K562 (cell line): ENCODE data around the gene CMBL. TPM values are rescaled to one million over a fixed set of nuclear protein-coding genes. Genes with fewer than 3 reads are reported as not detected.
A peak's percentile ranks its signal among the peaks of the same experiment; 100 is the strongest.

Experiments used
- BDP1 ChIP-seq: IDR thresholded peaks from 3 replicates; pipeline ENCODE4 v1.6.1; 2011; ENCODE audit not compliant: insufficient read length, insufficient read depth
- E2F3 ChIP-seq: fragments of 250-450 bp; sonication (Bioruptor Pico); IDR thresholded peaks from 2 replicates; pipeline ENCODE4 v1.4.0; 2020; ENCODE audit warnings: mild to moderate bottlenecking
- E2F4 ChIP-seq: sonication (generic); formaldehyde crosslinking; IDR thresholded peaks from 2 replicates; pipeline ENCODE4 v1.8.0; 2022; ENCODE audit warnings: mild to moderate bottlenecking, low read depth, missing genetic modification reagents
- ETV1 ChIP-seq: fragments of 450-650 bp; conservative IDR thresholded peaks from 2 replicates; pipeline ENCODE4 v1.6.1; 2016; ENCODE audit warnings: missing genetic modification characterization, control low read depth, low read depth, missing compliant biosample characterization
- FOXA3 ChIP-seq, 2 experiments: fragments of 450-650 bp in 1 of 2; sonication (generic) in 1 of 2; formaldehyde crosslinking; IDR thresholded peaks in 1 of 2; conservative IDR thresholded peaks in 1 of 2; 2 replicates each; pipeline versions ENCODE4 v1.4.0 to v1.8.0; 2020 to 2022; ENCODE audit warnings: mild to moderate bottlenecking in 2 of 2, missing genetic modification reagents in 1 of 2
- HCFC1 ChIP-seq: IDR thresholded peaks from 2 replicates; pipeline ENCODE4 v1.6.1; 2012; ENCODE audit warnings: low read depth, low read length, improper control_type of control experiment
- HLTF ChIP-seq: fragments of 450-650 bp; IDR thresholded peaks from 2 replicates; pipeline ENCODE4 v1.6.1; 2016
- MECOM ChIP-seq: fragments of 250-450 bp; sonication (Bioruptor Pico); IDR thresholded peaks from 2 replicates; pipeline ENCODE4 v1.8.0; 2022; ENCODE audit warnings: inconsistent platforms
- MTA2 ChIP-seq: fragments of 450-650 bp; IDR thresholded peaks from 2 replicates; pipeline ENCODE4 v1.6.1; 2016; ENCODE audit warnings: low read depth
- NEUROD1 ChIP-seq: fragments of 150-350 bp; IDR thresholded peaks from 2 replicates; pipeline ENCODE4 v1.6.1; 2014; ENCODE audit warnings: borderline replicate concordance, low read length, low read depth; ENCODE audit not compliant: partially characterized antibody
- NKRF ChIP-seq: fragments of 450-650 bp; IDR thresholded peaks from 2 replicates; pipeline ENCODE4 v1.6.1; 2016; ENCODE audit warnings: borderline replicate concordance
- OTX1 ChIP-seq: fragments of 450-650 bp; formaldehyde crosslinking; IDR thresholded peaks from 2 replicates; pipeline ENCODE4 v1.4.0; 2022; ENCODE audit warnings: mild to moderate bottlenecking
- POLR2B ChIP-seq: fragments of 450-650 bp; IDR thresholded peaks from 2 replicates; pipeline ENCODE4 v1.6.1; 2018; ENCODE audit warnings: low read depth; ENCODE audit not compliant: partially characterized antibody
- RAD21 ChIP-seq, 2 experiments: fragments of 250-450 bp in 1 of 2; fragments of 450-650 bp in 1 of 2; sonication (Bioruptor Pico) in 1 of 2; formaldehyde crosslinking in 1 of 2; IDR thresholded peaks in 1 of 2; conservative IDR thresholded peaks in 1 of 2; 2 replicates each; pipeline versions ENCODE4 v1.4.0 to v1.8.0; 2020 to 2022; ENCODE audit warnings: mild to moderate bottlenecking in 2 of 2, moderate library complexity in 1 of 2
- SAFB2 ChIP-seq: fragments of 200-400 bp; formaldehyde crosslinking; IDR thresholded peaks from 2 replicates; pipeline ENCODE4 v1.6.1; 2018; ENCODE audit warnings: borderline replicate concordance, low read length, low read depth, moderate library complexity; ENCODE audit not compliant: severe bottlenecking
- SMARCA4 ChIP-seq: fragments of 450-650 bp; IDR thresholded peaks from 2 replicates; pipeline ENCODE4 v1.6.1; 2016
- SOX6 ChIP-seq: fragments of 450-650 bp; IDR thresholded peaks from 2 replicates; pipeline ENCODE4 v1.6.1; 2014; ENCODE audit warnings: mild to moderate bottlenecking
- TEAD4 ChIP-seq, 2 experiments: sonication (generic) in 1 of 2; formaldehyde crosslinking in 1 of 2; IDR thresholded peaks; 2 replicates each; pipeline versions ENCODE4 v1.6.1 to v1.8.0; 2012 to 2022; ENCODE audit warnings: borderline replicate concordance in 1 of 2, inconsistent platforms in 1 of 2, low read length in 1 of 2, mild to moderate bottlenecking in 1 of 2, missing genetic modification reagents in 1 of 2
- TOE1 ChIP-seq, 2 experiments: fragments of 450-650 bp in 1 of 2; sonication (generic) in 1 of 2; formaldehyde crosslinking in 1 of 2; IDR thresholded peaks; 2 replicates each; pipeline versions ENCODE4 v1.7.1 to v1.8.0; 2016 to 2022; ENCODE audit warnings: borderline replicate concordance in 2 of 2, mild to moderate bottlenecking in 2 of 2, antibody characterized with exemption in 1 of 2, inconsistent platforms in 1 of 2, low read depth in 1 of 2, missing genetic modification reagents in 1 of 2, moderate library complexity in 1 of 2
- ZNF311 ChIP-seq: fragments of 250-450 bp; sonication (Bioruptor Pico); IDR thresholded peaks from 2 replicates; pipeline ENCODE4 v1.4.0; 2020; ENCODE audit warnings: mild to moderate bottlenecking, moderate library complexity
- ZNF436 ChIP-seq: fragments of 250-450, 450-650 bp; sonication (Bioruptor Pico); formaldehyde crosslinking; IDR thresholded peaks from 2 replicates; pipeline ENCODE4 v1.7.0; 2020; ENCODE audit warnings: mild to moderate bottlenecking
- ZNF740 ChIP-seq, 3 experiments: fragments of 200-800 bp in 1 of 3; sonication (Bioruptor generic) in 1 of 3; sonication (generic) in 1 of 3; formaldehyde crosslinking in 1 of 3; IDR thresholded peaks; 2 replicates each; pipeline versions ENCODE4 v1.6.1 to v1.8.0; 2016 to 2022; ENCODE audit warnings: mild to moderate bottlenecking in 2 of 3, missing compliant biosample characterization in 2 of 3, missing genetic modification characterization in 2 of 3, missing genetic modification reagents in 1 of 3
- ZNF764 ChIP-seq: fragments of 250-450 bp; sonication (Bioruptor Pico); IDR thresholded peaks from 2 replicates; pipeline ENCODE4 v1.4.0; 2020; ENCODE audit warnings: low read depth, mild to moderate bottlenecking, moderate library complexity
- ZNF785 ChIP-seq: fragments of 250-450 bp; sonication (Bioruptor Pico); IDR thresholded peaks from 2 replicates; pipeline ENCODE4 v1.4.0; 2020; ENCODE audit warnings: mild to moderate bottlenecking
- polyA plus RNA-seq, 8 experiments: library from polyadenylated mRNA; depleted of rRNA in 4 of 8; stranded (reverse) in 5 of 8; unstranded in 3 of 8; fragments of >200 nt; fragmentation: Nextera tagmentation in 2 of 8; fragmentation: Illumina TruSeq in 1 of 8; extraction: Ambion mirVana in 2 of 8; extraction: Trizol in 1 of 8; gene quantifications; 2 replicates each; pipeline versions ENCODE4 v1.2.1 to v1.2.3, GENCODE V29; 2011 to 2014; ENCODE audit warnings: inconsistent platforms in 1 of 8, missing spikeins in 1 of 8
- total RNA-seq, 7 experiments: library from RNA; depleted of rRNA in 6 of 7; stranded (reverse); fragments of >200 nt in 6 of 7; fragmentation: Illumina TruSeq in 2 of 7; extraction: Trizol in 2 of 7; gene quantifications; 2 replicates each; pipeline versions ENCODE4 v1.2.1 to v1.2.3, GENCODE V29; 2011 to 2021; ENCODE audit warnings: low replicate concordance in 1 of 7

Gene CMBL
- total and polyA plus RNA-seq, 9 of the 15 experiments (the other 6 are each of a cell fraction or from before 2014, with no cell fraction given), result 22.6 to 192 (median 71.1) TPM

GRCh38 chr5:10303699-10304170, 4.0 kb downstream of the CMBL start (continued):
- TF ChIP-seq ZNF740 (CRISPR knock-in tag; IDR thresholded peaks at IDR 0.05) (peak; percentile 41; the same call in 1 of the 2 replicates), ZNF740 (tag; IDR thresholded peaks at IDR 0.05) (peak in 1 of 2 experiments; percentile 48; a peak in 2 of 4 replicates), SAFB2 (no peak), RAD21 (CRISPR knock-in tag; conservative IDR thresholded peaks at IDR 0.05 in 1 of 2, IDR thresholded peaks at IDR 0.05 in 1 of 2) (0 out of 4 replicates have a peak, but pooled peaks of 1 of the 2 experiments have one; percentile 1), E2F4 (CRISPR knock-in tag) (no peak), MECOM (CRISPR knock-in tag) (peak; percentile 64; the same call in 1 of the 2 replicates), TOE1 (IDR thresholded peaks at IDR 0.05; ENCODE audit: borderline replicate concordance) (no peak), TOE1 (CRISPR knock-in tag; IDR thresholded peaks at IDR 0.05; ENCODE audit: borderline replicate concordance, low read depth) (no peak), TEAD4 (IDR thresholded peaks at IDR 0.05; ENCODE audit: low read length) (peak; percentile 67), TEAD4 (CRISPR knock-in tag; IDR thresholded peaks at IDR 0.05; ENCODE audit: borderline replicate concordance) (no peak), BDP1 (no peak), OTX1 (CRISPR knock-in tag) (peak; percentile 91), ZNF764 (no peak), ZNF785 (peak; percentile 74; the same call in 1 of the 2 replicates), SMARCA4 (peak; percentile 88), POLR2B (no peak), ETV1 (tag) (0 out of 2 replicates have a peak, but pooled peaks have one; percentile 20), SOX6 (peak; percentile 82), FOXA3 (CRISPR knock-in tag; conservative IDR thresholded peaks at IDR 0.05 in 1 of 2, IDR thresholded peaks at IDR 0.05 in 1 of 2) (peak in 1 of 2 experiments; percentile 83; a peak in 2 of 4 replicates), ZNF311 (CRISPR knock-in tag) (peak; percentile 95), ZNF436 (0 out of 2 replicates have a peak, but pooled peaks have one; percentile 15), MTA2 (peak; percentile 48), HCFC1 (no peak), E2F3 (peak; percentile 81; the same call in 1 of the 2 replicates), NKRF (no peak), HLTF (no peak), NEUROD1 (no peak)
